GM12892 (cell line): Measurements from ENCODE around the gene PLEKHA5.

ENCODE experiments used
- POLR2A ChIP-seq: IDR thresholded peaks from 2 replicates; pipeline ENCODE4 v1.6.1; 2011; ENCODE audit warnings: low read depth, low read length, control low read depth
- POLR2AphosphoS5 ChIP-seq: IDR thresholded peaks from 2 replicates; pipeline ENCODE4 v1.6.1; 2011; ENCODE audit warnings: low read depth, low read length, control low read depth
- TAF1 ChIP-seq: IDR thresholded peaks from 2 replicates; pipeline ENCODE4 v1.6.1; 2011; ENCODE audit warnings: low read depth, mild to moderate bottlenecking, control low read depth, low read length, borderline replicate concordance

DNA sequence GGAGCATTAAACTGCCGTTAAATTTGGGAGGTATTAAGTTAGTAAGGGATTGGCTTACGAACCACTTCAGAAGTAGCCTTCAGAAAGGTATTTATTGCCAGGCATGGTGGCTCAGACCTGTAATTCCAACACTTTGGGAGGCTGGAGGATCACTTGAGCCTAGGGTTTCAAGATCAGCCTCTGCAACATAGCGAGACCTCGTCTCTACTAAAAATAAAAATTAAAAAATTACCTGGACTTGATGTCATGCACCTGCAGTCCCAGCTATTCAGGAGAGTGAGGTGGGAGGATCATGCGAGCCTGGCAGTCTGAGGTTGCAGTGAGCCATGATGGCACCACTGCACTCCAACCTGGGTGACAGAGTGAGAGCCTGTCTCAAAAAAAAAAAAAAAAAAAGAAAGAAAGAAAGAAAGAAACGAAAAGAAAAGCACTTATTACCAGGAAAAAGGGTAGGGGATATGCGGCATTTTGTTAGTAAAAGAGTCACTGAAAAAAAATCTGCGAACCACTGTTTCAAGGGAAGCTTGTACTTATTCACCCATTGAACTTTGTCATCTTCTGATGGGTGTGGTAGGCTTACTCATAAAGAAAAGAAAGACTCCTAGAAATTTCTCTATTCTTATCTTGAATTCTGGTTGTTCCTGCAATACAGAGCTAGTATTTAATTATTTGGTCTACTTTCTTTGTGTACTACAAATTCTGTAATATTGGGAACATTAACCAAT is 33.6 kb upstream of the PLEKHA5 start:
- no peak for TF ChIP-seq POLR2A
- no peak for TF ChIP-seq TAF1
- no peak for TF ChIP-seq POLR2AphosphoS5
